GM19240 (cell line): Measurements from ENCODE around the gene SIGLECL1.

ENCODE experiments used
- DNase-seq: peaks from one replicate; pipeline ENCODE4 v3.0.0; 2011; ENCODE audit warnings: low spot score; ENCODE audit not compliant: insufficient read length

The SIGLECL1 gene

DNA sequence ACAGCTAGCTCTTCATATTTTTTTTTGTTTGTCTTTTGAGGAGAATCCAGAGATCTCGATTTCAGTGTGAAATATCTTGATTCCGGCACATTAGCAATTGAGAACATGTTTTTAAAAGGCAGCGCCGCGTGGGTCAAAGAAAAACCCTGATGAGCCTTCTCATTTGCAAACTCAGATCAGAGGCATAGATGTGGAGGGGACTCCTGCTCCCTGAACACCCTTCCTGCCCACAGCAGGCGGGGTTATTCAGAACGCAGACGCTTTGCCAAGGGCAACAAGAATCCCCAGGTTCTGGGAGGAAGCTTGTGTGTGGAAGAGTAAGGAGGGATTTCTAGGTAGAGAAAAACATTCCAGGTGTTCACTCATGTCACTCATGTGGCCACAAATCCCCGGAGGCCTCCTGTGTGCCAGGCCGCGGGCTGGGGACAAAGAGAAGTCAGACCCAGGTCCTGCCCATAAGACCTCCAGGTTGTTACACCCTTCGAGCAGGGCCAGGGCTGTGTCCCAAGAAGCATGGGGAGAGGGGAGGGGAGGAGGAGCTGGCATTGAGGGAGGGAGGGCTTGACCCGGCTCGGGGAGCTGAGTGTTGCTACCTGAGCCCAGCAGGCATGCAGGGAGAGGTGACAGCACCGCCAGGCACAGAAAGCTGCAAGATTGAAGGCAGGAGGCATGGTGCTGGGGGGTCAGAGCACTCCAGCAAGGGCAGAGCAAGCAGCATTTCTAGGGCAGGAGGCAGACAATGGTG is 44.7 kb downstream of the SIGLECL1 start:
- no peak for DNase-seq

DNA sequence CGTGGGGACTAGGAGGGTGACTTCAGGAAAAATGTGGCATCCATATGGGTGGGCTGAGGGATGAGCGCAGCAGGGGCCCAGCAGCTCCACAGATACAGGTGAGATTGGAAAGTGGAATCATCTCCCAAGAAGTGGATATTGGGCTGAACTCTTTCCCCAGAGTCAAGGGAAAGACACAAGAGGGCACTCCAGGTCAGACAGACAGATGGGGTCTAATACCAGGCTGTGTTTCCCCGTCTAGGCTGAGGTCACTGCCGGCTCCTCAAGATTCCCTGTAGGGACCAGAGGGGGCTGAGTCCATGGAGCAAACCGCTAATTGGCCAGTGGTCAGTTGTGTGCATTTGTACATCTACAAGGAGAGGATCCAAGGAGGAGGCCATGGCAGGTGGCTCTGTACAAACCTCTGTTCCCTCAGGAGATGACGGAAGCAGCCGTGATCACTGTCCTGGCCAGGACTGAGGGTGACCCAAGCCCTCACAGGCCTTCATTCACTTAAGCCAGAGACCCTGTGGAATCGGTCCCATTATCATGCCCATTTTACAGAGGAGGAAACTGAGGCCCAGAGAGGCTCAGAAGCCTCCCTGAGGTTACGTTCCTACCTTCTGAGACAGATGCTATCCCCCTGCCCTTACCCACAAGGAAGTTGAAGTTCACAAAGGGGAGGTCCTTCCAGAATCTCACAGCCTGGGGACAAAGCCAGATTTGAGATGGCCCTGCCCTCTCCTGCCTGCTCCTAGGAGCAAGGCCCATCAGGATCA is 45.6 kb downstream of the SIGLECL1 start:
- DNase-seq = no peak

DNA sequence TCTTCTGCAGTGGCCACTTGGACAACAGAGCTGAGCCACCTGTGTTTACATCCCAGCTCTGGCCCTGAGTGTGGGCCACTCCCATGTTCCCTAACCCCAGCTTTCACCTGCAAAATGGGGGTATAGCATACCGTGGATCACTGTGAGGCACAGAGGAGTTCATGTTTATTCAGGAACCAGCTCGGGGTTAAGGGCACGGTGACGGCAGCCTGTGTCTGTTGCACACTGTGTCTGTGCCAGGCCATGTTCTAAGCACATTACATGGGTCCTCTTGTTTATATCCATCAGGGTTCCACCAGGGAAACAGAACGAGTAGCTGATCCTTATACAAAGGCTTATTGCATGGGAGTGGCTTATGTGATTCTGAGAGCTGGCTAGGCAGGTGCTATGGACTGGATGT is 46.5 kb downstream of the SIGLECL1 start:
- no peak for DNase-seq

DNA sequence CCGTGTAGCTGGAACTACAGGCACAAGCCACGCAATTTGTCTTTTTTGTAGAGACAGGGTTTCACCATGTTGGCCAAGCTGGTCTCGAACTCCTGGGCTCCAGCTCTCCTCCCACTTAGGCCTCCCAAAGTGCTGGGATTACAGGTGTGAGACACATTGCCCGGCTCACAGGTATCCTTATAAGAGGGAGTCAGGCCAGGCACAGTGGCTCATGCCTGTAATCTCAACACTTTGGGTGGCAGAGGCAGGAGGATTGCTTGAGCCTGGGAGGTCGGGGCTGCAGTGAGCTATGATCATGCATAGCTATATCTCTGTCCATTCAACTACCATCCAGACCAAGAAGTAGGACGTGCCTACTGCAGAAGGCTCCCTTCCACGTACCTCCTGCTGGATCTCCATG is 50.4 kb downstream of the SIGLECL1 start:
- DNase-seq = no peak

DNA sequence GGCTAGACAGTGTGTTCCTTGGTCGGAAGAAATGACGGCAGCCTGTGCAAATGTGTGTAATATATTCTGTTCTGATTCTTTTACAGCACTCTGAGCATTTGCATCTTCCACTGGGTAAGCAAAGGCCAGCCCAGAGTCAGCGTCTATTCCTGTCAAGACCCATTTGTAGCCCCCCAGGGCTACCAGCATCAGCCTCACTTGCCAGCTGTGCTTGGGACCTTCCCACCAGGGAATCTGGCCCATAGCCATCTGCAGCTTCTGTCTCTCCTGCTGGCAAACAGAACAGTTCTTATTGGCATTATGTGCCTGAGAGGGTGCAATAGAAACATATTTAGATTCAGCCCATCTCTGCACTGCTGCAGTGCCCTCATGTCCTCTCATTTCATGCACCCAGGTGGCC is 54.6 kb downstream of the SIGLECL1 start:
- DNase-seq = no peak

DNA sequence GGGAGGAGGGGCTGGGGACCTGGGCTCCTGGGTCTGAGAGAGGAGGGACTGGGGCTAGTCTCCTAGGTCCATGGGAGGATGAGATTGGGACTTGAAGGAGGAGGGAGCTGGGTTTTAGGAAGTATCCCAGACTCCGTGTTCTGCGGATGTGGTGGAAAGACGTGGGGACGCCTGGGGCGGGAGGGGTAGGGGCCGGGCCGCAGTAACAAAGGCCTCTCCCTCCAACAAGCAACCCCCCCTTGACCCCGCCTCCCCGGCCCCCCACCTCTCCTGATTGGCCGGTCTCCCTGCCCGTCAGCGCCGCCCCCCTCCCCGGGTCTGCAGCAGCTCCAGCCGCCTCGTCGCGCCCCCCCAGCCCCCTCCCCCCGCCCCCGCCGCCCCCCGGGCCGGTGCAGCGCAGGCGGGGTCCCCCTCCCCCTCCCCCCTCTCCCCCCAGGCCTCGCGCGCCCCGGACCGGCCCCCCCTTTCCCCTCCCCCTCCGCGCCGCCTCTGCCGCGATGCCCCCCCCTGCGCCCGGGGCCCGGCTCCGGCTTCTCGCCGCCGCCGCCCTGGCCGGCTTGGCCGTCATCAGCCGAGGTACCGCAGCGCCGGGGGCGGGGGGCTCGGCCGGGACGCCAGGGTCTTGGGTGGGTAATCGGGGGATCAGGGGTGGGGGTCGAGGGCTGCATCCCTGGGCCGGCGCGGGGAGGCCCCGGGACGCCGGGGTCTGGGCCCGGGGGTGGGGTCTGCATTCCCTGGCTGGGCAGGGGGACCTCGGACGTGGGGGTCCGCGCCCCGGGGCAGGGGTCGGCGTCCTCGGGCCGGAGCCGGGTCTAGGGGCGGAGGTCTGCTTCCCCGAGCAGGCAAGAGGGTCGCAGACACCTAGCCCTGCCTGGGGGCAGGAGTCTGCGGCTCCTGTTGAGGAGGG is 60.7 kb downstream of the SIGLECL1 start, which contains the start of gene IGLON5:
Gene IGLON5 (plus strand): TSS at position 294 of the 907 bp plus-strand sequence. CDS start 204 bp downstream, at position 498.
- no peak for DNase-seq

DNA sequence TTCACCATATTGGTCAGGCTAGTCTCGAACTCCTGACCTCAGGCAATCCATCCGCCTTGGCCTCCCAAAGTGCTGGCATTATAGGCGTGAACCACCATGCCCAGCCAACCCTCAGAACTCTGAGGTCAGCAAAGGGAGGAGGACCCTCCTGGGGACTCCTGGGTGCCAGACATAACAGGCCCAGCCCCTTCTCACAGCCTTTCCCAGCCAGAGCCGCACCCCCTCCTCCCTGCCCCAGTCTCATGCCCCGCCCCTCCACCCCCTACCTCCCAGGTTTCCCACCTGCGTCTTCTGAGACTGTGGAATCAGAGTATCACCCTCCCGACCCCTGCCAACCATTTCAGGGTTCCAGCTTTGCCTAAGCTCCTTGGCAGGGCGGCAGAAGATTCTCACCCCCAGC is 65.8 kb downstream of the SIGLECL1 start:
- no peak for DNase-seq

DNA sequence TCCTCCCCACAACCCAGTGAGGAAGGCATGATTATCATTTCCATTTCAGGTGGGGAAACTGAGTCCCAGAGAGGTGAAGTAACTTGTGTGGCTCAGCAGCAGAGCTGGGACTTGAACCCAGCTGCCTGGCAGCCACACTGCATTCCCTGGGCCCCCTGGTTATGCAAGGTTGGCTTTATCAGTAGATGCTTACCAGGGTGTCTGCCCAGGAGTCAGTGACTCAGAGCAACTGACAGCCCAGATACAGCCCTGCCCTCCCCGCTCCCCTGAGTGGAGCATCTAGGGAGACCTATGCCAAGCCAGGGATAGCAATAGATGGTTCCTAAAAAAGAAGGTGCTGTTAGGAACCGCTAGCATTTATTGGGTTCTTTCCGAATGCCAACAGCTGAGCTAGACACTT is 66.5 kb downstream of the SIGLECL1 start:
- DNase-seq = no peak

DNA sequence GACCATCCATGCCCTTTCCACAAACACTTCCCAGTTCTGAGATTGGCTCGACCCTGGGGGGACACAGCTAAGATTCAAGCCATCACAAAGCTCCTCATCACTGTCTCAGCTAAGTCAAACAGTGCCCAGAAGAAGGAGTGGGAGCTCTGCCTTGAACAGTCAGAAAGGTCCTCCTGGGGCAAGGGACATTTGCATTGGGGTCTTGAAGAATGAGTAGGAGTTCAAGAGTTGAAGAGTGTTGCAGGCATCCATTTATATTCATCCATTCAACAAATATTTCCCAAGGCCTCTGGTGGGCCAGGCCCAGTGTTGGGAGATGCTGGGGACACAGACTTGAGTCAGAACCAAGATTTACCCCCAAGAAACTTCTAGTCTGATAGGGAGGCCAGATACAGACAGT is 67.1 kb downstream of the SIGLECL1 start:
- no peak for DNase-seq
